Caki2 (cell line): Measurements from ENCODE around the gene MARCHF3. TPM values are rescaled to one million over a fixed set of nuclear protein-coding genes. Genes with fewer than 3 reads are reported as not detected.
A peak's percentile ranks its signal among the peaks of the same experiment; 100 is the strongest.

Source experiments
- DNase-seq: peaks from one replicate; pipeline ENCODE4 v3.0.0-alpha.2; 2015; ENCODE audit warnings: low read depth
- in situ Hi-C: cut with HindIII; loops from 2 replicates; pipeline ENCODE4 v1.10.0; 2016; ENCODE audit warnings: low sequenced_read_pairs, low pct_unique_long_range_greater_than_20kb, mixed read lengths
- total RNA-seq: library from RNA; depleted of rRNA; stranded (reverse); fragments of >200 nt; shearing (Covaris generic); gene quantifications from 2 replicates; pipeline ENCODE4 v1.2.3, GENCODE V29; 2014; ENCODE audit warnings: low replicate concordance

The MARCHF3 gene
- total RNA-seq, 1 experiment from 2014 or later, result 2.0 TPM

- in situ Hi-C loops, result no loop called here
- DNase-seq, result peak; percentile 91
Observed at GRCh38 chr5:127001621-127002296, 28.6 kb downstream of the MARCHF3 start.

DNA sequence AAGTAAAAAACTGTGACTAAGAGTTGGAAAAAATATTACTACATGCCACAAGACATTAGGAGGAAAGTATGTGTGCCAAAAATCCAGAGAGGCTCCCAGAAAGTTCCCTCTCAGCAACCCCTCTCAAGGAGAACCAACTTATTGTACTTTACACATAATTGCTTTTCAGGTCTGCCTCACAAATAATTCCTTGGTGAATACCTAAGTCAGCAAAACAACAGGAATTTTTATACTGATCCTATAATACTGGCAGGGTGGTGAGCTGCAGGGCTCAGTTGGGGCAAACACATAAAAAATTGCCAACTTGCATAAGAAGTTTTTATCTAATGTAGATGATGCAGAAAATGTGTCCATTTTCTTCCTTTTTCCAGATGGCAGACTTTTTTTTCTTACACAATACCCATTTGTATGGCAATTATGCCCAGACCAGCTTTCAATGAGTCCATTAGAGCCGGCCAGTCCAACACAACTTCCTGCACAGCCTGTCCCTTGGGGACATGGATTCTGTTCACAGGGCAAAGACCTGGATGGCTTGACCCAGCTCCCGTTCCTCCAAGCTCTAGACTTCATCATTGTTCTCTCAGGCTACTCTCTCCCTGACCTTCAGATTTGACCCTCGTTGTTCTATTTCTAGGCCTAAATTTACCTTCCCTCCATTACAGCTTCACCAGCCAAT, 31.3 kb downstream of the MARCHF3 start:
- no peak for DNase-seq
- in situ Hi-C loops, result no loop called here

DNA sequence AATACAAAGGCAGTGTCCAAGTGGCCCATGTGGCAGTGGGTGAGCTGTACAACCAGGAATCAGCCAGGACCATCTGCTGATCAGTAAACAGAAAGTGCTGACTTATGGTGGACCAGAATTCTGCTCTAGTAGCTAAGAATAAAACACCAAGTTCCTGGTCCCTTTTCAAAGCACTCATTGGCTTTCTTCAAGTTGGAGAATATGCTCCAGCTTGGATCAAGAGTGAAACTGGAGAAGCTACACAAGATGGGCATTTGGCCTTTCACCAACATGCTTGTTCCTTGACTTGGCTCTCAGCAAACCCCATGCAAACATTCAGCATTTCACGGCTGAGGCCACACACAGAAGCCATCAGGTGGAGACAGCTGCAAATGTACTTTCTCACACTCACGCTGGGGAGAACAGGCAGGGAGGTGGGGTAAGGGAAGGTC, 32.1 kb downstream of the MARCHF3 start:
- in situ Hi-C loops, result no loop called here
- DNase-seq, result no peak

- in situ Hi-C loops, result no loop called here
- DNase-seq, result no peak
Observed at GRCh38 chr5:126995689-126996088, 34.7 kb downstream of the MARCHF3 start.

DNA sequence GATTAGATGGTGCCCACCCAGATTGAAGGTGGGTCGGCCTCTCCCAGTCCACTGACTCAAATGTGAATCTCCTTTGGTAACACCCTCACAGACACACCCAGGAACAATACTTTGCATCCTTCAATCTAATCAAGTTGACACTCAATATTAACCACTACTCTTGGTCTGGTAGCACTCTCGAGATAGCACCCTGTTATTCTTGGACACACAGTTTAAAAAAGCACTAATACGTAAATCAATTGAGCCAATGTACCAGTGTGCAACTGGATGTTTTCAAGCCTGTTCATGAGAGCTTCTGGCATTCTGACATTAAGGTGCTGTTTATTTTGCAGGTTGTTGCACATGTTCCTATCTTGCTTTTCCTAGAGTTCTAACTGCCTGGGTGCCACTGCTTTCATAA, 35.3 kb downstream of the MARCHF3 start:
- no peak for DNase-seq
- in situ Hi-C loops, result no loop called here

DNA sequence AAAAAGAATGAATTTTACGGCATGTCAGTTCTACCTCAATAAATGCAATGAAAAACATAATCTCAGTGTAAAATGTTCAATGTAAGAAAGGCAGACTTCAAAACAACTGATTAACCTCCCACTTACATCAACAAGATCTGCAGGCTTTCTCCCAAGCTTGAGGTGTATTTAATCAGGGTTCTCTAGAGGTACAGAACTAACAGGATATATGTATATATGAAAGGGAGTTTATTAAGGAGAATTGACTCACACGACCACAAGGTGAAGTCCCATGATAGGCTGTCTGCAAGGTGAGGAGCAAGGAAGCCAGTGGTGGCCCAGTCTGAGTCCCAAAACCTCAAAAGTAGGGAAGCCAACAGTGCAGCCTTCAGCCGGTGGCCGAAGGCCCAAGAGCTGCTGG, 35.9 kb downstream of the MARCHF3 start:
- in situ Hi-C loops, result no loop called here
- DNase-seq, result no peak

GRCh38 chr5:126988021-126988569, 42.3 kb downstream of the MARCHF3 start:
- in situ Hi-C loops, result no loop called here
- DNase-seq, result no peak

DNA sequence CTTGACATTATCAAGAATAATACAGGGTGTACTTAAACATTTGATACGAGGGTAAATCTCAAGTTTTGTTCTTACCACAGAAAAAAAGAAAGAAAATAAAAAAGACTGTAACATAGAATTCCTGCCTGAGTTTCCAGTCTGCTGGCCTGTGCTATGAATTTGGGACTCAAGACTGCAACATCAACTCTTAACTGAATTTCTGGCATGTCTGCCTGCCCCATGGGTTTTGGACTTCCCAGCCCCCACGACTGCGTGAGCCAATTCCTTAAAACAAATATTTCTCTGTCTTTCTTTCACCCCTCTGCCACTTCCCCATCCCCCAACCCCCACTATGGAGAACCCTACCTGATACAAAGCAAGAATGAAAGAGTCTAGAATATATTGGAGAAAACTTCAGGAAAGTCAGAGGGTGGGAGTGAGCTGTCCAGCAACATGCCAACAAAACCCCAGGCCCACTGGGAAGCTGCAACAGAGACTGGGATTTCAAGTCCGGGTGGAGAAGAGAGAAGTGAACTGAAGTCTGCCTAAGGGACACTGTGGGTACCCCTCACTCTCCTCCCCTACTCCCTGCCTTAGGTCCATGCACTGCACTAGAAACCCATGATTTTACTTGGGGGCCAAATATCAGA, 43.0 kb downstream of the MARCHF3 start:
- DNase-seq, result no peak
- in situ Hi-C loops, result no loop called here

DNA sequence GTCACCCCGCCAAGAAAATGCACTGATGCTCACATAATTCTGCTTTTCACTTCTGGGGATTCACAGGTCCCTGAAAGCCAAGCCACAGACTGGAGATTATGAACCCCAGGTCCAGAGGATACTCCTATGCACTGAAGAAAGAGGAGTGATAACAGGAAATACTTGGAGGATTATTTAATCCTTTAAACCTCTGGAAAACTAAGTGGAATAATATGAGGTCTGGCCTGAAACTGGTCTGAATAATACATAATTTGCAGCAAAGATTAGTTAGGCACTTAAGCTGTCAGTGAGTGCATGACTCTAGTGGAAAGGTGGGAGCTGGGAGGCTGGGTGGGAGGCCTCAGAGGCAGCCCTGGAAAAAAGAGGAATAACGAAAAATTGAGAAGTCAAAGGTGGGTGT, 45.7 kb downstream of the MARCHF3 start:
- no peak for DNase-seq

DNA sequence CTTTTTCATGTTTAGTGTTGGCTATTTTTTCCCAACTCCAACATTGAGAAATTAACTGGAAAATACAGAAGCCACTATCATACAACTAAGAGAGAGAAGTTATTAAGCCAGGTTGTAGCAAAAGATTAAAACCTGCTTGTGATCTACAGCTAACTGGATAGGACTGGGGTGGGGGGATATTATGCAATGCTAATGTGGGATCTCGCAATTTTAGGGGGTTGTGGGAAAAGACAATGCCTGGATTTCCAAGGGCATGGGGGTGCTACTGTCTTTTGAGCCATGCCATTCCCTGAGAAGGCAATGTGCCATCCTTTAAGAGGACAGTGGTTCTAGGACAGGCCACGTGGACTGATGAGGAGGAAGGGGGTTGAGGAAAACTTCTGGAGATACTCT, 46.5 kb downstream of the MARCHF3 start:
- no peak for DNase-seq

More for the DNA sequence above, 45.7 kb downstream of the MARCHF3 start:
- in situ Hi-C loops, result no loop called here

GRCh38 chr5:126982926-126983873, 47.2 kb downstream of the MARCHF3 start:
- in situ Hi-C loops, result no loop called here
- DNase-seq, result no peak

More for the DNA sequence above, 46.5 kb downstream of the MARCHF3 start:
- in situ Hi-C loops, result no loop called here

- in situ Hi-C loops, result no loop called here
- no peak for DNase-seq
Observed at GRCh38 chr5:126982202-126982601, 48.2 kb downstream of the MARCHF3 start.

DNA sequence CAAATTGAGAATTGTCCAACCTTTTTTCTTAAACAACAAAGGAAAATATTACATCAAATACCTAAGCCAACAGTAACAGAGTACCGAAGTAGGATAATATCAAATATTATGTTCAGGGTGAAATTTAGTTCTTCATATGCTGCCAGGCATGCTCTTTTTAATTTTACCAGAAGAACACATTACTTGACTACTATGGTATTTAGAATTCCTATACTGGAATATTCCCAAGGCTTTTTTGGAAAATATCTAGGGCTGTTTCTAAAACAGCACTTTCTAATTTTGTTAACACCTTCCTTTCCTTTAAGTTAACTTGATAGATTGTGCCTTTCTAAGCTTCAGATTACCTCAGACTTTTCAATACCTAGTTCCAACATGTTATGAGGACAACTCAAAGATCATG, 48.7 kb downstream of the MARCHF3 start:
- in situ Hi-C loops, result no loop called here
- no peak for DNase-seq

- DNase-seq, result no peak
- in situ Hi-C loops, result no loop called here
Observed at GRCh38 chr5:126981222-126981621, 49.1 kb downstream of the MARCHF3 start.

GRCh38 chr5:126978258-126978657, 52.1 kb downstream of the MARCHF3 start:
- DNase-seq, result no peak
- in situ Hi-C loops, result no loop called here

GRCh38 chr5:126976520-126977172, 53.7 kb downstream of the MARCHF3 start:
- in situ Hi-C loops, result no loop called here
- DNase-seq, result no peak

- in situ Hi-C loops, result no loop called here
- no peak for DNase-seq
Observed at GRCh38 chr5:126975796-126976195, 54.6 kb downstream of the MARCHF3 start.

- in situ Hi-C loops, result no loop called here
- no peak for DNase-seq
Observed at GRCh38 chr5:126973193-126973592, 57.2 kb downstream of the MARCHF3 start.
